Keratinocyte (primary cell): Measurements from ENCODE around the gene NOB1.

Experiments used
- EZH2 ChIP-seq: IDR thresholded peaks from one replicate; pipeline ENCODE4 v1.6.1; 2012; ENCODE audit warnings: inconsistent platforms, mild to moderate bottlenecking, low read length, moderate library complexity
- TF ChIP-seq, protein P1 (sequence below), 3 experiments: IDR thresholded peaks in 1 of 3; conservative IDR thresholded peaks in 1 of 3; optimal IDR thresholded peaks in 1 of 3; 2 replicates in 2 of 3; 3 replicates in 1 of 3; pipeline versions ENCODE3 to v1.5.1; 2011; ENCODE audit warnings: low read length in 3 of 3, mild to moderate bottlenecking in 3 of 3, moderate library complexity in 2 of 3, control low read depth in 1 of 3, inconsistent platforms in 1 of 3; ENCODE audit not compliant: insufficient read depth in 2 of 3; ENCODE audit errors: extremely low read depth in 1 of 3

DNA sequence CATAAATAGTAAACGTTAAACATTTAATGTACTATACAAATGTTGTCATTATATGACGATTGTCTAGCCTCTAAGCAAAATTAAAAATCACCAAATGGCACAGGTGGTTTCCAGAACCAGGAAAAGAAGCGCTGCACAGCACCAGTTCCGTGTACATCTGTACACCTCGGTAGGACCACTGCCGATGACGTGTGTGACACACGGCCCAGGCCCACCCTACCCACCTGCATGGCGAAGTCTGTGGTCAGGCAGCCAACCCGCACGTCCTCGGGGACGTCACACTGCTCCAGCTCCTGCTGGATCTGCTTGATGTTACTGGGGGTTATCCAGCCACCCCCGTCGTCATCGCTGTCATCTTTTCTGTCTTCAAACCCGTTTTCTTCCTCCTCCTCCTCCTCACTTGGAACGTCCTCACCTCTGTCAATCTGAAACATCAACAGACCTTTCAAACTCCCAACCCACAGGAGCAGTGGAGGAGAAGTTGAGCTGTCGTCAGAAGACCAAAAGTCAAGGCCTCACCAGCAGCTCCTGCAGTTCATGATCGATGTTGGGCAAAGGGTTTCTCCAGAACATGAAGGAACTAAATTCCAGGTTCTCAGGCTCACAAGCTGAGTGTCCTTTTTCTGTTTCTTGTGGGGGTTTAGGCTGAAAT is 5.9 kb downstream of the NOB1 start:
- TF ChIP-seq, protein P1, sequence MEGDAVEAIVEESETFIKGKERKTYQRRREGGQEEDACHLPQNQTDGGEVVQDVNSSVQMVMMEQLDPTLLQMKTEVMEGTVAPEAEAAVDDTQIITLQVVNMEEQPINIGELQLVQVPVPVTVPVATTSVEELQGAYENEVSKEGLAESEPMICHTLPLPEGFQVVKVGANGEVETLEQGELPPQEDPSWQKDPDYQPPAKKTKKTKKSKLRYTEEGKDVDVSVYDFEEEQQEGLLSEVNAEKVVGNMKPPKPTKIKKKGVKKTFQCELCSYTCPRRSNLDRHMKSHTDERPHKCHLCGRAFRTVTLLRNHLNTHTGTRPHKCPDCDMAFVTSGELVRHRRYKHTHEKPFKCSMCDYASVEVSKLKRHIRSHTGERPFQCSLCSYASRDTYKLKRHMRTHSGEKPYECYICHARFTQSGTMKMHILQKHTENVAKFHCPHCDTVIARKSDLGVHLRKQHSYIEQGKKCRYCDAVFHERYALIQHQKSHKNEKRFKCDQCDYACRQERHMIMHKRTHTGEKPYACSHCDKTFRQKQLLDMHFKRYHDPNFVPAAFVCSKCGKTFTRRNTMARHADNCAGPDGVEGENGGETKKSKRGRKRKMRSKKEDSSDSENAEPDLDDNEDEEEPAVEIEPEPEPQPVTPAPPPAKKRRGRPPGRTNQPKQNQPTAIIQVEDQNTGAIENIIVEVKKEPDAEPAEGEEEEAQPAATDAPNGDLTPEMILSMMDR (optimal IDR thresholded peaks at IDR 0.05 in 1 of 3, IDR thresholded peaks at IDR 0.05 in 1 of 3, conservative IDR thresholded peaks at IDR 0.05 in 1 of 3; ENCODE audit: extremely low read depth in 1 of 3, insufficient read depth in 2 of 3, low read length in 3 of 3): no peak
- no peak for TF ChIP-seq EZH2
